Measurements from ENCODE around the gene ZNF784.

The ZNF784 gene

DNA sequence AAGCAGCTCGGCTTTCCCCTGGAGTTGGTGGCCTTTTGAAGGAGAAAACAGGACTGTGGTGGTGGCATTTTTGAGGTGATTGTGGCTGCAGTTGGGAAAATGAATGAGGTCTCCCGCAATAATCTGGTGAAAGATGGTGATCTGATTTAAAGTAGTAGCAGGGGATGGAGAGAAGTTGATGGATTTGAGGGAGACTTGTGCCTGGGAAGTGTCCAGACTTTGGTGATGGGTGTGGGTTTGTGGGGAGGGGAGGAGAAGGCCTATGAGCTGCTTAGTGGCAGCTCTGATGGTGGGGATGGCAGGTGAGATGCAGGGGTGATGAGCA lies 46.6 kb upstream of the ZNF784 start:
- H3K4me3 ChIP-seq (ENCODE audit: low read length), result no peak overlapping the region
- H3F3A ChIP-seq (ENCODE audit: insufficient read depth, low read length), result peaks cover 31% of the 10 kb centered on the region
- no peak overlapping the region for H3K27ac ChIP-seq (ENCODE audit: low read length)
- H3K9ac ChIP-seq (ENCODE audit: low read length), result no peak overlapping the region
- H3K9me2 ChIP-seq (replicated peaks; ENCODE audit: insufficient read depth, low read length), result no peaks in the 10 kb centered on the region
- H3K79me2 ChIP-seq (ENCODE audit: low read length), result peaks cover 86% of the 10 kb centered on the region
- no peaks in the 10 kb centered on the region; the same call in 1 of the 2 replicates for H3K4me1 ChIP-seq (ENCODE audit: low read length)
- DNase-seq, result no peak
- H3K9me3 ChIP-seq (replicated peaks; ENCODE audit: insufficient read depth, low read length), result no peaks in the 10 kb centered on the region
- H3K4me2 ChIP-seq (ENCODE audit: low read depth, low read length), result no peak overlapping the region
- H2AFZ ChIP-seq (ENCODE audit: low read length), result no peak overlapping the region
- TF ChIP-seq EZH2phosphoT487 (IDR thresholded peaks at IDR 0.05; ENCODE audit: low read length) (no peak), EZH2 (optimal IDR thresholded peaks at IDR 0.05; ENCODE audit: low read depth, low read length) (no peak)
- TF ChIP-seq, protein P1, sequence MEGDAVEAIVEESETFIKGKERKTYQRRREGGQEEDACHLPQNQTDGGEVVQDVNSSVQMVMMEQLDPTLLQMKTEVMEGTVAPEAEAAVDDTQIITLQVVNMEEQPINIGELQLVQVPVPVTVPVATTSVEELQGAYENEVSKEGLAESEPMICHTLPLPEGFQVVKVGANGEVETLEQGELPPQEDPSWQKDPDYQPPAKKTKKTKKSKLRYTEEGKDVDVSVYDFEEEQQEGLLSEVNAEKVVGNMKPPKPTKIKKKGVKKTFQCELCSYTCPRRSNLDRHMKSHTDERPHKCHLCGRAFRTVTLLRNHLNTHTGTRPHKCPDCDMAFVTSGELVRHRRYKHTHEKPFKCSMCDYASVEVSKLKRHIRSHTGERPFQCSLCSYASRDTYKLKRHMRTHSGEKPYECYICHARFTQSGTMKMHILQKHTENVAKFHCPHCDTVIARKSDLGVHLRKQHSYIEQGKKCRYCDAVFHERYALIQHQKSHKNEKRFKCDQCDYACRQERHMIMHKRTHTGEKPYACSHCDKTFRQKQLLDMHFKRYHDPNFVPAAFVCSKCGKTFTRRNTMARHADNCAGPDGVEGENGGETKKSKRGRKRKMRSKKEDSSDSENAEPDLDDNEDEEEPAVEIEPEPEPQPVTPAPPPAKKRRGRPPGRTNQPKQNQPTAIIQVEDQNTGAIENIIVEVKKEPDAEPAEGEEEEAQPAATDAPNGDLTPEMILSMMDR (IDR thresholded peaks at IDR 0.05; ENCODE audit: low read length), result no peak
- H4K20me1 ChIP-seq (ENCODE audit: insufficient read depth, low read length), result peaks cover 37% of the 10 kb centered on the region
- no peaks in the 10 kb centered on the region for H3K27me3 ChIP-seq (replicated peaks; ENCODE audit: insufficient read depth, low read length)
- H3K36me3 ChIP-seq (replicated peaks; ENCODE audit: insufficient read depth, low read length), result peaks cover 15% of the 10 kb centered on the region

DNA sequence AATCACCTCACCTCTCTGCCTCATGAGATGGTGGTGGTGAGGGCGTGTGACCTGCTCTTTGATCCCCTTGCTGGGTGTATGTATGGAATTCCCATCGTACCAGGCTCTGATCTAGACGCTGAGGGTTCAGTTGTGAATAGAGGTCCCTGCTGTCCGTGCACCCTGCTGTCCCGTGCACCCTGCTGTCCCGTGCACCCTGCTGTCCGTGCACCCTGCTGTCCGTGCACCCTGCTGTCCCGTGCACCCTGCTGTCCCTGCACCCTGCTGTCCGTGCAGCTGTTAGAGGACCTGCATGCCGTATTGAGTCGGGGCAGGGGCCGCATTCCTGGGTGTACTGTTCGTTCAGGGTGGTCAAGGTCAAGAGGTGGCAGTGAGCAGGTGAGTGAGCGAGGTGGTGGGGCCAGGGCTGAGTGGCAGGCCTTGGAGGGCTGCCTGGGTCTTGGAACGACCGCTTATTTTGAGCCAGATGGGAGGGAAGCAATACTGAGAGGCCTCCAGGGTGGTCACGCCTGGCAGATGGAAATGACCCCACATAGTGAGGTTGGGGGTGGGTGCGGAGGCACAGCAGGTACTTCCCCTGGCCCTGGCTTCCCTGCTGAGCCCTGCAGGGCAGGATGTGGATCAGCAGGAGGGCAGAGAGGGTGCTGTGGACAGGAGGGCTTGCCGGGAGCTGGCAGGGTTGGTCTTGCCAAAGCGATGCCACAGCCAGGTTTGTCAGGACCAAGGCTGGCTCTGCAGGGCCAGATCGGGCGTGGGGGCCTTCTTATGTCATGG lies 46.1 kb upstream of the ZNF784 start:
- Histone ChIP-seq H3K9me2 (replicated peaks; ENCODE audit: insufficient read depth, low read length) (no peaks in the 10 kb centered on the region), H3K27me3 (replicated peaks; ENCODE audit: insufficient read depth, low read length) (no peaks in the 10 kb centered on the region), H2AFZ (ENCODE audit: low read length) (no peak overlapping the region), H3K4me3 (ENCODE audit: low read length) (no peak overlapping the region), H3K4me1 (ENCODE audit: low read length) (no peaks in the 10 kb centered on the region; the same call in 1 of the 2 replicates), H4K20me1 (ENCODE audit: insufficient read depth, low read length) (peaks cover 40% of the 10 kb centered on the region), H3K9ac (ENCODE audit: low read length) (no peak overlapping the region), H3K4me2 (ENCODE audit: low read depth, low read length) (no peak overlapping the region), H3K79me2 (ENCODE audit: low read length) (peaks cover 86% of the 10 kb centered on the region), H3K9me3 (replicated peaks; ENCODE audit: insufficient read depth, low read length) (no peaks in the 10 kb centered on the region), H3F3A (ENCODE audit: insufficient read depth, low read length) (peaks cover 26% of the 10 kb centered on the region), H3K27ac (ENCODE audit: low read length) (no peak overlapping the region), H3K36me3 (replicated peaks; ENCODE audit: insufficient read depth, low read length) (peaks cover 15% of the 10 kb centered on the region)
- TF ChIP-seq EZH2 (optimal IDR thresholded peaks at IDR 0.05; ENCODE audit: low read depth, low read length) (no peak), EZH2phosphoT487 (IDR thresholded peaks at IDR 0.05; ENCODE audit: low read length) (no peak)
- TF ChIP-seq, protein P1 (IDR thresholded peaks at IDR 0.05; ENCODE audit: low read length), result no peak
- DNase-seq, result peak; percentile 21

DNA sequence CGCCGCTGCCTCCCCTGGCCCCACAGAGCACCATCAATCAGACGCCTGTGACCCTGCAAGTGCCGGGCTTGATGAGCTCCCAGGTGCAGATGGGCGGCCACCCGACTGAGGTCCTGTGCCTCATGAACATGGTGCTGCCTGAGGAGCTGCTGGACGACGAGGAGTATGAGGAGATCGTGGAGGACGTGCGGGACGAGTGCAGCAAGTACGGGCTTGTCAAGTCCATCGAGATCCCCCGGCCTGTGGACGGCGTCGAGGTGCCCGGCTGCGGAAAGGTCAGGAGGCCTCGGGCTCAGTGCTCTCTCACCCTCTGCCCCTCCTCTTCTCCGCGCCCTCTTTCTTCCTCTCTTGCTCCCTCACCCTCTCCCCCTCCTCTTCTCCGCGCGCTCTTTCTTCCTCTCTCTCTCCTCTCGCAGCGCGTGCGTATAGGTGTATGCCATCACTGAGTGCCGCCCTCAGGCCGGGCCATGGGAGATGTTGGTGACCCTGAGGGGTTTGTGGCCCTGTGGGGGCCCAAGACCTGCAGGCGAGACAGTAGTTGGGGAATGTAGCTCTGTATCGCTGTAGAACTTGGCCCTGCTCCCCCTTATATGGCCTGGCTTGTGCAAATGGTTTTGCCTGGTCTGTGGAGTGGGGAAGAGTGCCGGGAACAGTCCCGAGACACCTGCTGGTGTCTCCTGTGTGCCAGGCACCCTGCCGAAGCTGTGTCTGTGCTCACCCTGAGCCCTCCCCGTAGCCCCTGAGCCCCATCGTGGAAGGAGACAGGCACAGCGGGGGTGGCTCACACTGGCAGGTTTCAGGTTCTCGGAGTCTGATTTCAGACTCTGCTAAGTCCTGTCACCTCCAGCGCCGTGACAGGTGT lies 45.3 kb upstream of the ZNF784 start:
- Histone ChIP-seq H3K79me2 (ENCODE audit: low read length) (peaks cover 90% of the 10 kb centered on the region), H3K9ac (ENCODE audit: low read length) (no peak overlapping the region), H3K4me3 (ENCODE audit: low read length) (no peak overlapping the region), H3K4me1 (ENCODE audit: low read length) (no peaks in the 10 kb centered on the region; the same call in 1 of the 2 replicates), H2AFZ (ENCODE audit: low read length) (no peak overlapping the region), H3K27ac (ENCODE audit: low read length) (no peak overlapping the region), H3K9me2 (replicated peaks; ENCODE audit: insufficient read depth, low read length) (no peaks in the 10 kb centered on the region), H3K4me2 (ENCODE audit: low read depth, low read length) (no peak overlapping the region), H4K20me1 (ENCODE audit: insufficient read depth, low read length) (peaks cover 40% of the 10 kb centered on the region), H3F3A (ENCODE audit: insufficient read depth, low read length) (peaks cover 26% of the 10 kb centered on the region), H3K36me3 (replicated peaks; ENCODE audit: insufficient read depth, low read length) (peaks cover 15% of the 10 kb centered on the region), H3K9me3 (replicated peaks; ENCODE audit: insufficient read depth, low read length) (no peaks in the 10 kb centered on the region), H3K27me3 (replicated peaks; ENCODE audit: insufficient read depth, low read length) (no peaks in the 10 kb centered on the region)
- no peak for DNase-seq
- TF ChIP-seq, protein P1 (IDR thresholded peaks at IDR 0.05; ENCODE audit: low read length), result no peak
- TF ChIP-seq EZH2 (optimal IDR thresholded peaks at IDR 0.05; ENCODE audit: low read depth, low read length), result no peak
